ENCODE results near the gene NECAB2.

NECAB2 gene

DNA sequence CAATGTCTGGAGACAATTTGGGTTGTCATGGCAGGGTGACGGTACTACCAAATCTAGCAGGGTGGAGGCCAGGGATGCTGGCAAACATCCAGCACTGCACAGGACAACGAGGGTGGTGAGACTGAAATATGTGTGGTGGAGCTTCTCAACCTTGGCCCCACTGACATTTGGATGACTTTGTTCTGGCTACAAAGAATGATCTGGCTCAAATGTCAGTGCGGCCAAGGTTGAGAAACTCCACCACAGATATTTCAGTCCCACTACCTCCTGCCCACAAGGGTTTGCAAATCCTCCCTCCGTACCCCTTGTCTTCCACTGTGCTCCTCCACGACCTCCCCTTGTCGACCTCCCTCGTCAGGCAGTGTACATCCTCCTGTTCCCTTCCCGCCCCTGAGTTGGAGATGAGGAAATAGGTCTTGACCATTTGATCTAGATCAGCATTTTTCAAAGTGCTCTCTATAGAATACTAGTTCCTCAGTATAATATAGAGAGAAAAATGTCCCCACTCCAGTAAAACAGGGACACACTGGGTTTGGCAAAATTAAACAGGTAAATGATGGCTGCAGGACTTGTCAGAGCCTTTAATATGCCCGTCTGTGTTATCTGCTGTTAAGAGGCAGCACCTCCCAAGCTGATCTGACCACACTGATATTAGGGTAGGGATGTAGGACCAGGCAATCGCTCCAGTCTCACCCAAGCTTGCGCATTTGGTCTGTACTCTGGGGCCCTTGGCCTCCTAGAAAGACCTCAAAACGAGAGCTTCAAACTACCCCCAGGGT is 8.2 kb upstream of the NECAB2 start:
- no CpG with 5 or more reads among the region's 12 CpGs for WGBS (ENCODE audit: insufficient coverage, insufficient read length)
- Histone ChIP-seq H3K9me3 (ENCODE audit: control insufficient read depth, insufficient read depth, low read length) (no peaks in the 10 kb centered on the region), H3K4me3 (ENCODE audit: low read length) (no peak overlapping the region), H3K36me3 (ENCODE audit: control insufficient read depth, insufficient read depth, low read length) (no peaks in the 10 kb centered on the region), H3K27me3 (ENCODE audit: control insufficient read depth, insufficient read depth, low read length) (no peaks in the 10 kb centered on the region), H3K27ac (ENCODE audit: low read length) (no peak overlapping the region), H3K4me1 (ENCODE audit: control insufficient read depth, insufficient read depth, low read length) (no peaks in the 10 kb centered on the region)
- no peak for DNase-seq (ENCODE audit: low read depth, low spot score)

- H3K27ac ChIP-seq (ENCODE audit: low read length), result no peak overlapping the region
- WGBS (ENCODE audit: insufficient coverage, insufficient read length), result no CpG with 5 or more reads among the region's 29 CpGs
- no peaks in the 10 kb centered on the region for H3K36me3 ChIP-seq (ENCODE audit: control insufficient read depth, insufficient read depth, low read length)
- no peaks in the 10 kb centered on the region for H3K4me1 ChIP-seq (ENCODE audit: control insufficient read depth, insufficient read depth, low read length)
- DNase-seq (ENCODE audit: low read depth, low spot score), result no peak
- no peaks in the 10 kb centered on the region for H3K27me3 ChIP-seq (ENCODE audit: control insufficient read depth, insufficient read depth, low read length)
- no peaks in the 10 kb centered on the region for H3K9me3 ChIP-seq (ENCODE audit: control insufficient read depth, insufficient read depth, low read length)
- H3K4me3 ChIP-seq (ENCODE audit: low read length), result no peak overlapping the region
These were observed 7.4 kb upstream of the NECAB2 start for GRCh38 chr16:83960521-83961249.

DNA sequence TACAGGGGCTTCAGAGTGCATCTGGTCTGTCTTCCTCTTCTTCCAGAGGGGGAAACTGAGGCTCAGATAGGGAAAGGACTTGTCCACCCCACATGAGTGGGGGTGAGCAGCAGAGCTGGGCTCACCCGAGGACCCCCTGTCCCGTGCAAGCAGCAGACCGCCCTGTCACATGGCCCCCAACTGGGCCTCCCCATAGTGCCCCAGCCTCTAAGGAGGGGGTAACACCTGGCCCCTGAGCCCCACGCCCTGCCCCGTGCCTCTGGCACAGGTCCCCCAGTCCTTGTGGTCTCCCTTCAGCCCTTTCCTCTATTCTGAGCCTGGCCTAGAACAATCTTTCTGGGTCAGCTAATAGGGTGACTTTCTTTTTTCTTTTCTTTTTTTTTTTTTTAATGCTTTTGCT is 6.5 kb upstream of the NECAB2 start:
- H3K27ac ChIP-seq (ENCODE audit: low read length), result no peak overlapping the region
- no peaks in the 10 kb centered on the region for H3K4me1 ChIP-seq (ENCODE audit: control insufficient read depth, insufficient read depth, low read length)
- H3K9me3 ChIP-seq (ENCODE audit: control insufficient read depth, insufficient read depth, low read length), result no peaks in the 10 kb centered on the region
- WGBS (ENCODE audit: insufficient coverage, insufficient read length), result no CpG with 5 or more reads among the region's 5 CpGs
- DNase-seq (ENCODE audit: low read depth, low spot score), result no peak
- no peak overlapping the region for H3K4me3 ChIP-seq (ENCODE audit: low read length)
- H3K36me3 ChIP-seq (ENCODE audit: control insufficient read depth, insufficient read depth, low read length), result no peaks in the 10 kb centered on the region
- H3K27me3 ChIP-seq (ENCODE audit: control insufficient read depth, insufficient read depth, low read length), result no peaks in the 10 kb centered on the region

- WGBS (ENCODE audit: insufficient coverage, insufficient read length), result no CpG with 5 or more reads among the region's 22 CpGs
- Histone ChIP-seq H3K36me3 (ENCODE audit: control insufficient read depth, insufficient read depth, low read length) (no peaks in the 10 kb centered on the region), H3K4me1 (ENCODE audit: control insufficient read depth, insufficient read depth, low read length) (no peaks in the 10 kb centered on the region), H3K27ac (ENCODE audit: low read length) (no peak overlapping the region), H3K27me3 (ENCODE audit: control insufficient read depth, insufficient read depth, low read length) (no peaks in the 10 kb centered on the region), H3K9me3 (ENCODE audit: control insufficient read depth, insufficient read depth, low read length) (no peaks in the 10 kb centered on the region), H3K4me3 (ENCODE audit: low read length) (no peak overlapping the region)
- DNase-seq (ENCODE audit: low read depth, low spot score), result no peak
These were observed 4.5 kb upstream of the NECAB2 start for GRCh38 chr16:83963277-83964119.

- Histone ChIP-seq H3K4me1 (ENCODE audit: control insufficient read depth, insufficient read depth, low read length) (0 out of 2 replicates have a peak, but pooled peaks cover under 1% of the 10 kb centered on the region), H3K4me3 (ENCODE audit: low read length) (no peak overlapping the region), H3K27me3 (ENCODE audit: control insufficient read depth, insufficient read depth, low read length) (peaks cover 4% of the 10 kb centered on the region; the same call in 1 of the 2 replicates), H3K9me3 (ENCODE audit: control insufficient read depth, insufficient read depth, low read length) (no peaks in the 10 kb centered on the region), H3K36me3 (ENCODE audit: control insufficient read depth, insufficient read depth, low read length) (no peaks in the 10 kb centered on the region), H3K27ac (ENCODE audit: low read length) (no peak overlapping the region)
- WGBS (ENCODE audit: insufficient coverage, insufficient read length), result no CpG with 5 or more reads among the region's 26 CpGs
- no peak for DNase-seq (ENCODE audit: low read depth, low spot score)
These were observed 3.2 kb upstream of the NECAB2 start for GRCh38 chr16:83964684-83965443.

DNA sequence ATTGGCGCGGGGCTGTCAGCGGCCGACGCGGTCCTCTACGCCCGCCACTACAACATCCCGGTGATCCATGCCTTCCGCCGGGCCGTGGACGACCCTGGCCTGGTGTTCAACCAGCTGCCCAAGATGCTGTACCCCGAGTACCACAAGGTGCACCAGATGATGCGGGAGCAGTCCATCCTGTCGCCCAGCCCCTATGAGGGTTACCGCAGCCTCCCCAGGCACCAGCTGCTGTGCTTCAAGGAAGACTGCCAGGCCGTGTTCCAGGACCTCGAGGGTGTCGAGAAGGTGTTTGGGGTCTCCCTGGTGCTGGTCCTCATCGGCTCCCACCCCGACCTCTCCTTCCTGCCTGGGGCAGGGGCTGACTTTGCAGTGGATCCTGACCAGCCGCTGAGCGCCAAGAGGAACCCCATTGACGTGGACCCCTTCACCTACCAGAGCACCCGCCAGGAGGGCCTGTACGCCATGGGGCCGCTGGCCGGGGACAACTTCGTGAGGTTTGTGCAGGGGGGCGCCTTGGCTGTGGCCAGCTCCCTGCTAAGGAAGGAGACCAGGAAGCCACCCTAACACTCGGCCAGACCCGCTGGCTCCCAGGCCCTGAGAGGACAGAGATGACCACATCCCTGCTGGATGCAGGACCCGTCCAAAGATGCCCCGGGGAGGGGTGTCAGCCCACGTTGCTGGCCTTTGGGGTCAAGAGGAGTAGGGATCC is 2.4 kb upstream of the NECAB2 start:
- H3K9me3 ChIP-seq (ENCODE audit: control insufficient read depth, insufficient read depth, low read length), result no peaks in the 10 kb centered on the region
- peaks cover 4% of the 10 kb centered on the region; the same call in 1 of the 2 replicates for H3K27me3 ChIP-seq (ENCODE audit: control insufficient read depth, insufficient read depth, low read length)
- no peaks in the 10 kb centered on the region for H3K36me3 ChIP-seq (ENCODE audit: control insufficient read depth, insufficient read depth, low read length)
- H3K4me3 ChIP-seq (ENCODE audit: low read length), result no peak overlapping the region
- no peak overlapping the region for H3K27ac ChIP-seq (ENCODE audit: low read length)
- DNase-seq (ENCODE audit: low read depth, low spot score), result no peak
- WGBS (ENCODE audit: insufficient coverage, insufficient read length), result no CpG with 5 or more reads among the region's 36 CpGs
- H3K4me1 ChIP-seq (ENCODE audit: control insufficient read depth, insufficient read depth, low read length), result 0 out of 2 replicates have a peak, but pooled peaks cover 3% of the 10 kb centered on the region

GRCh38 chr16:83966153-83966696 is 1.8 kb upstream of the NECAB2 start:
- Histone ChIP-seq H3K27ac (ENCODE audit: low read length) (no peak overlapping the region), H3K4me3 (ENCODE audit: low read length) (no peak overlapping the region), H3K36me3 (ENCODE audit: control insufficient read depth, insufficient read depth, low read length) (no peaks in the 10 kb centered on the region), H3K4me1 (ENCODE audit: control insufficient read depth, insufficient read depth, low read length) (0 out of 2 replicates have a peak, but pooled peaks cover 3% of the 10 kb centered on the region), H3K27me3 (ENCODE audit: control insufficient read depth, insufficient read depth, low read length) (peaks cover 4% of the 10 kb centered on the region; the same call in 1 of the 2 replicates), H3K9me3 (ENCODE audit: control insufficient read depth, insufficient read depth, low read length) (no peaks in the 10 kb centered on the region)
- no CpG with 5 or more reads among the region's 13 CpGs for WGBS (ENCODE audit: insufficient coverage, insufficient read length)
- DNase-seq (ENCODE audit: low read depth, low spot score), result no peak

- H3K9me3 ChIP-seq (ENCODE audit: control insufficient read depth, insufficient read depth, low read length), result no peaks in the 10 kb centered on the region
- H3K4me3 ChIP-seq (ENCODE audit: low read length), result no peak overlapping the region
- H3K36me3 ChIP-seq (ENCODE audit: control insufficient read depth, insufficient read depth, low read length), result no peaks in the 10 kb centered on the region
- H3K4me1 ChIP-seq (ENCODE audit: control insufficient read depth, insufficient read depth, low read length), result peaks cover 3% of the 10 kb centered on the region; the same call in 1 of the 2 replicates
- no CpG with 5 or more reads among the region's 2 CpGs for WGBS (ENCODE audit: insufficient coverage, insufficient read length)
- peaks cover 4% of the 10 kb centered on the region; the same call in 1 of the 2 replicates for H3K27me3 ChIP-seq (ENCODE audit: control insufficient read depth, insufficient read depth, low read length)
- no peak for DNase-seq (ENCODE audit: low read depth, low spot score)
- no peak overlapping the region for H3K27ac ChIP-seq (ENCODE audit: low read length)
These were observed 953 bp upstream of the NECAB2 start for GRCh38 chr16:83967091-83967490.

GRCh38 chr16:83968306-83968851 is 335 bp downstream of the NECAB2 start:
- Histone ChIP-seq H3K27ac (ENCODE audit: low read length) (no peak overlapping the region), H3K4me3 (ENCODE audit: low read length) (peak overlapping the region; percentile 55; the same call in 1 of the 2 replicates), H3K9me3 (ENCODE audit: control insufficient read depth, insufficient read depth, low read length) (no peaks in the 10 kb centered on the region), H3K4me1 (ENCODE audit: control insufficient read depth, insufficient read depth, low read length) (peaks cover 3% of the 10 kb centered on the region; the same call in 1 of the 2 replicates), H3K27me3 (ENCODE audit: control insufficient read depth, insufficient read depth, low read length) (peaks cover 4% of the 10 kb centered on the region; the same call in 1 of the 2 replicates), H3K36me3 (ENCODE audit: control insufficient read depth, insufficient read depth, low read length) (no peaks in the 10 kb centered on the region)
- WGBS (ENCODE audit: insufficient coverage, insufficient read length), result no CpG with 5 or more reads among the region's 87 CpGs
- no peak for DNase-seq (ENCODE audit: low read depth, low spot score)

All from iPS DF 6.9 (cell line).